ENCODE results near the gene SDK2. TPM values are rescaled to one million over a fixed set of nuclear protein-coding genes. Genes with fewer than 3 reads are reported as not detected.

Gene SDK2
- total and polyA plus RNA-seq, 9 of the 15 experiments (the other 6 are each of a cell fraction or from before 2014, with no cell fraction given), result 0.04 TPM; not detected in 8

DNA sequence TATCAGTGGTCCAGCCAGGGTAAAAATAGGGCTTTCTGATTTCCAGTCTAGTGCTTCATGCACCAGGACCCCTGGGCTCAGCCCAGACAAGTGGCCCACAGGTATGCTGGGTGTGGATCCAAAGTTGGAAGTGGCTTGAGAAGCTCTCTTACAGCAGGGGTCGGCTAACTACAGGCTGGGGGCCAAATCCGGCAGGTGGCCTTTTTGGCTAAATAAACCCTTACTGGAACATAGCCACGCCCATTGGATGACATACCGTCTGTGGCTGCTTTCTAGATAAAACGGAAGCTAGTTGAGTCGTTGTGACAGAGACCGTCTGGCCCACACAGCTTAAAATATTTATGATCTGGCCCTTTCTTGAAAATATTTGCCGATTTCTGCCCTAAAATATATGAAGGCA lies 213.4 kb downstream of the SDK2 start:
- Histone ChIP-seq H3K9me1 (ENCODE audit: control insufficient read depth, insufficient read depth, low read length) (no peaks in the 10 kb centered on the region), H3K9ac (ENCODE audit: insufficient read depth in 1 of 2, low read depth in 2 of 2, low read length in 2 of 2) (no peak overlapping the region), H3K79me2 (ENCODE audit: control insufficient read depth, insufficient read depth, low read length) (no peaks in the 10 kb centered on the region), H3K36me3 (ENCODE audit: control insufficient read depth, insufficient read depth, low read length) (no peaks in the 10 kb centered on the region), H3K4me3 (no peak overlapping the region), H3K4me2 (ENCODE audit: insufficient read depth, low read length) (no peak overlapping the region), H4K20me1 (replicated peaks; ENCODE audit: control insufficient read depth, insufficient read depth, low read length) (peaks cover 4% of the 10 kb centered on the region), H3K27me3 (ENCODE audit: control insufficient read depth in 2 of 2, insufficient read depth in 2 of 2, low read length in 2 of 2) (peaks cover 3 to 29% of the 10 kb centered on the region in 2 experiments; a peak in 3 of 5 replicates), H3K9me3 (replicated peaks; ENCODE audit: control insufficient read depth, insufficient read depth, low read depth, low read length) (no peaks in the 10 kb centered on the region), H3K4me1 (replicated peaks in 1 of 2; ENCODE audit: control insufficient read depth in 2 of 2, insufficient read depth in 2 of 2, low read length in 2 of 2) (no peaks in the 10 kb centered on the region), H3K27ac (ENCODE audit: extremely low read depth, low read depth, low read length) (no peak overlapping the region), H2AFZ (ENCODE audit: low read depth, low read length) (no peak overlapping the region)
- 1% methylated on average over 7 of the region's 8 CpGs for WGBS (ENCODE audit: insufficient coverage, low coverage, missing lambda C conversion rate)
- FAIRE-seq, result peak; percentile 26
- ATAC-seq, result peak; percentile 63
- intact Hi-C loops (cut with micrococcal nuclease) (no loop called here), in situ Hi-C loops (cut with MboI) (loop anchor here (10.0 kb wide), 2 partner anchors 274 to 744 kb away; no protein-coding TSS in a partner anchor)
- peak in 1 of 4 experiments; percentile 45 for DNase-seq (ENCODE audit: extremely low read depth in 1 of 4, low spot score in 3 of 4)
- CTCF ChIA-PET (ENCODE audit: low intra/inter-chr PET ratio), result interaction anchor here (3.1 kb wide), 1 partner anchor 279 kb away, joined by 30 read pairs; no protein-coding TSS in a partner anchor
- BruUV-seq (replicated peaks), result no TSS peak
- POLR2A ChIA-PET, result interaction anchor here (0.6 to 2.0 kb wide), 3 partner anchors 10 to 1268 kb away, joined by 3 to 5 read pairs (median 5); no protein-coding TSS in a partner anchor
- TF ChIP-seq SMAD4 (CRISPR knock-in tag; conservative IDR thresholded peaks at IDR 0.05) (peak; percentile 71), RAD21 (CRISPR knock-in tag; conservative IDR thresholded peaks at IDR 0.05 in 1 of 2, IDR thresholded peaks at IDR 0.05 in 1 of 2) (peak in 1 of 2 experiments; percentile 30; a peak in 2 of 4 replicates), SRSF9 (IDR thresholded peaks at IDR 0.05; ENCODE audit: borderline replicate concordance, low read depth, low read length) (no peak), ATF7 (IDR thresholded peaks at IDR 0.05) (peak; percentile 36; the same call in 1 of the 2 replicates), KLF6 (CRISPR knock-in tag; IDR thresholded peaks at IDR 0.05; ENCODE audit: borderline replicate concordance) (no peak), PTRF (tag; IDR thresholded peaks at IDR 0.05) (no peak), ZNF766 (CRISPR knock-in tag; conservative IDR thresholded peaks at IDR 0.05) (0 out of 2 replicates have a peak, but pooled peaks have one; percentile 27), ZNF764 (CRISPR knock-in tag; IDR thresholded peaks at IDR 0.05; ENCODE audit: low read depth) (no peak), ZKSCAN3 (CRISPR knock-in tag; IDR thresholded peaks at IDR 0.05) (no peak), ETS2 (tag; IDR thresholded peaks at IDR 0.05; ENCODE audit: borderline replicate concordance, poor library complexity, severe bottlenecking) (no peak)
- TF ChIP-seq, protein P1, sequence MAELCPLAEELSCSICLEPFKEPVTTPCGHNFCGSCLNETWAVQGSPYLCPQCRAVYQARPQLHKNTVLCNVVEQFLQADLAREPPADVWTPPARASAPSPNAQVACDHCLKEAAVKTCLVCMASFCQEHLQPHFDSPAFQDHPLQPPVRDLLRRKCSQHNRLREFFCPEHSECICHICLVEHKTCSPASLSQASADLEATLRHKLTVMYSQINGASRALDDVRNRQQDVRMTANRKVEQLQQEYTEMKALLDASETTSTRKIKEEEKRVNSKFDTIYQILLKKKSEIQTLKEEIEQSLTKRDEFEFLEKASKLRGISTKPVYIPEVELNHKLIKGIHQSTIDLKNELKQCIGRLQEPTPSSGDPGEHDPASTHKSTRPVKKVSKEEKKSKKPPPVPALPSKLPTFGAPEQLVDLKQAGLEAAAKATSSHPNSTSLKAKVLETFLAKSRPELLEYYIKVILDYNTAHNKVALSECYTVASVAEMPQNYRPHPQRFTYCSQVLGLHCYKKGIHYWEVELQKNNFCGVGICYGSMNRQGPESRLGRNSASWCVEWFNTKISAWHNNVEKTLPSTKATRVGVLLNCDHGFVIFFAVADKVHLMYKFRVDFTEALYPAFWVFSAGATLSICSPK (IDR thresholded peaks at IDR 0.05; ENCODE audit: borderline replicate concordance), result no peak
- TF ChIP-seq, protein P2, sequence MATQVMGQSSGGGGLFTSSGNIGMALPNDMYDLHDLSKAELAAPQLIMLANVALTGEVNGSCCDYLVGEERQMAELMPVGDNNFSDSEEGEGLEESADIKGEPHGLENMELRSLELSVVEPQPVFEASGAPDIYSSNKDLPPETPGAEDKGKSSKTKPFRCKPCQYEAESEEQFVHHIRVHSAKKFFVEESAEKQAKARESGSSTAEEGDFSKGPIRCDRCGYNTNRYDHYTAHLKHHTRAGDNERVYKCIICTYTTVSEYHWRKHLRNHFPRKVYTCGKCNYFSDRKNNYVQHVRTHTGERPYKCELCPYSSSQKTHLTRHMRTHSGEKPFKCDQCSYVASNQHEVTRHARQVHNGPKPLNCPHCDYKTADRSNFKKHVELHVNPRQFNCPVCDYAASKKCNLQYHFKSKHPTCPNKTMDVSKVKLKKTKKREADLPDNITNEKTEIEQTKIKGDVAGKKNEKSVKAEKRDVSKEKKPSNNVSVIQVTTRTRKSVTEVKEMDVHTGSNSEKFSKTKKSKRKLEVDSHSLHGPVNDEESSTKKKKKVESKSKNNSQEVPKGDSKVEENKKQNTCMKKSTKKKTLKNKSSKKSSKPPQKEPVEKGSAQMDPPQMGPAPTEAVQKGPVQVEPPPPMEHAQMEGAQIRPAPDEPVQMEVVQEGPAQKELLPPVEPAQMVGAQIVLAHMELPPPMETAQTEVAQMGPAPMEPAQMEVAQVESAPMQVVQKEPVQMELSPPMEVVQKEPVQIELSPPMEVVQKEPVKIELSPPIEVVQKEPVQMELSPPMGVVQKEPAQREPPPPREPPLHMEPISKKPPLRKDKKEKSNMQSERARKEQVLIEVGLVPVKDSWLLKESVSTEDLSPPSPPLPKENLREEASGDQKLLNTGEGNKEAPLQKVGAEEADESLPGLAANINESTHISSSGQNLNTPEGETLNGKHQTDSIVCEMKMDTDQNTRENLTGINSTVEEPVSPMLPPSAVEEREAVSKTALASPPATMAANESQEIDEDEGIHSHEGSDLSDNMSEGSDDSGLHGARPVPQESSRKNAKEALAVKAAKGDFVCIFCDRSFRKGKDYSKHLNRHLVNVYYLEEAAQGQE (IDR thresholded peaks at IDR 0.05; ENCODE audit: borderline replicate concordance), result peak; percentile 30; the same call in 1 of the 2 replicates
- TF ChIP-seq, protein P2 (CRISPR knock-in tag; IDR thresholded peaks at IDR 0.05; ENCODE audit: low read depth), result no peak

Data from K562 (cell line).